ENCODE data around the gene CCL20.

The CCL20 gene

GRCh38 chr2:227780981-227781615, 32.5 kb upstream of the CCL20 start:
- no peaks in the 10 kb centered on the region for H3K27me3 ChIP-seq (ENCODE audit: insufficient read depth, low read length)

GRCh38 chr2:227781841-227782240, 31.8 kb upstream of the CCL20 start:
- peaks cover 0 to 5% of the 10 kb centered on the region in 2 experiments for H3K4me1 ChIP-seq (ENCODE audit: control insufficient read depth in 1 of 2, insufficient read depth in 2 of 2, low read length in 2 of 2)
- no peak overlapping the region for H3K27ac ChIP-seq (ENCODE audit: low read depth, low read length)
- H4K12ac ChIP-seq (ENCODE audit: low read depth, low read length): no peak overlapping the region
- H4K91ac ChIP-seq (ENCODE audit: low read depth, low read length): no peak overlapping the region
- H2AK5ac ChIP-seq (ENCODE audit: low read length): no peak overlapping the region
- H3K9ac ChIP-seq (ENCODE audit: low read length): no peak overlapping the region
- H3K4me3 ChIP-seq (ENCODE audit: low read depth, low read length): no peak overlapping the region
- no peak overlapping the region for H2BK12ac ChIP-seq (ENCODE audit: low read length)
- no peak overlapping the region for H3K23ac ChIP-seq (ENCODE audit: low read length)
- H3K9me3 ChIP-seq (ENCODE audit: insufficient read depth, low read depth, low read length): no peaks in the 10 kb centered on the region
- H3K27me3 ChIP-seq (ENCODE audit: insufficient read depth, low read length): no peaks in the 10 kb centered on the region
- H2AFZ ChIP-seq (ENCODE audit: insufficient read depth, low read length, poor library complexity): no peak overlapping the region
- no peak overlapping the region for H2BK5ac ChIP-seq (ENCODE audit: low read depth, low read length, poor library complexity)
- H3K4me2 ChIP-seq (ENCODE audit: low read length): no peak overlapping the region
- H3K4ac ChIP-seq (ENCODE audit: low read depth, low read length): no peak overlapping the region
- no peaks in the 10 kb centered on the region for H3K36me3 ChIP-seq (ENCODE audit: control insufficient read depth in 1 of 2, insufficient read depth in 2 of 2, low read length in 2 of 2)
- no peak overlapping the region for H4K8ac ChIP-seq (ENCODE audit: low read depth, low read length)
- no peak overlapping the region for H3K18ac ChIP-seq (ENCODE audit: low read length)
- DNase-seq: no peak
- H3K79me1 ChIP-seq (ENCODE audit: low read length): peaks cover 2% of the 10 kb centered on the region
- WGBS (ENCODE audit: extremely low coverage, insufficient coverage, insufficient read length): no CpG with 5 or more reads among the region's 8 CpGs
- no peaks in the 10 kb centered on the region for H3K79me2 ChIP-seq (ENCODE audit: control insufficient read depth, insufficient read depth, low read length, poor library complexity)
- H3K14ac ChIP-seq (ENCODE audit: low read length): no peak overlapping the region
- H2BK120ac ChIP-seq (ENCODE audit: insufficient read depth, low read length, poor library complexity): no peak overlapping the region

More at GRCh38 chr2:227780981-227781615, 32.5 kb upstream of the CCL20 start:
- H3K14ac ChIP-seq (ENCODE audit: low read length): no peak overlapping the region
- H3K9ac ChIP-seq (ENCODE audit: low read length): no peak overlapping the region
- no peaks in the 10 kb centered on the region for H3K9me3 ChIP-seq (ENCODE audit: insufficient read depth, low read depth, low read length)
- peak in 1 of 2 donors; percentile 26 for DNase-seq
- H3K79me2 ChIP-seq (ENCODE audit: control insufficient read depth, insufficient read depth, low read length, poor library complexity): no peaks in the 10 kb centered on the region
- no CpG with 5 or more reads among the region's 14 CpGs for WGBS (ENCODE audit: extremely low coverage, insufficient coverage, insufficient read length)
- H3K36me3 ChIP-seq (ENCODE audit: control insufficient read depth in 1 of 2, insufficient read depth in 2 of 2, low read length in 2 of 2): no peaks in the 10 kb centered on the region
- H3K27ac ChIP-seq (ENCODE audit: low read depth, low read length): no peak overlapping the region
- peaks cover 0 to 4% of the 10 kb centered on the region in 2 experiments for H3K4me1 ChIP-seq (ENCODE audit: control insufficient read depth in 1 of 2, insufficient read depth in 2 of 2, low read length in 2 of 2)
- H2AFZ ChIP-seq (ENCODE audit: insufficient read depth, low read length, poor library complexity): no peak overlapping the region
- H3K4me2 ChIP-seq (ENCODE audit: low read length): no peak overlapping the region
- no peak overlapping the region for H2AK5ac ChIP-seq (ENCODE audit: low read length)
- H4K91ac ChIP-seq (ENCODE audit: low read depth, low read length): no peak overlapping the region
- H3K79me1 ChIP-seq (ENCODE audit: low read length): peaks cover 2% of the 10 kb centered on the region
- H2BK12ac ChIP-seq (ENCODE audit: low read length): no peak overlapping the region
- no peak overlapping the region for H3K23ac ChIP-seq (ENCODE audit: low read length)
- H2BK5ac ChIP-seq (ENCODE audit: low read depth, low read length, poor library complexity): no peak overlapping the region
- no peak overlapping the region for H4K8ac ChIP-seq (ENCODE audit: low read depth, low read length)
- H3K18ac ChIP-seq (ENCODE audit: low read length): no peak overlapping the region
- no peak overlapping the region for H3K4ac ChIP-seq (ENCODE audit: low read depth, low read length)
- no peak overlapping the region for H3K4me3 ChIP-seq (ENCODE audit: low read depth, low read length)
- no peak overlapping the region for H2BK120ac ChIP-seq (ENCODE audit: insufficient read depth, low read length, poor library complexity)
- no peak overlapping the region for H4K12ac ChIP-seq (ENCODE audit: low read depth, low read length)

GRCh38 chr2:227782804-227783203, 30.8 kb upstream of the CCL20 start:
- no peak for DNase-seq
- no peak overlapping the region for H3K9ac ChIP-seq (ENCODE audit: low read length)
- no peak overlapping the region for H2AFZ ChIP-seq (ENCODE audit: insufficient read depth, low read length, poor library complexity)
- H3K79me1 ChIP-seq (ENCODE audit: low read length): peaks cover 2% of the 10 kb centered on the region
- H3K18ac ChIP-seq (ENCODE audit: low read length): no peak overlapping the region
- H3K27me3 ChIP-seq (ENCODE audit: insufficient read depth, low read length): no peaks in the 10 kb centered on the region
- no CpG with 5 or more reads among the region's 5 CpGs for WGBS (ENCODE audit: extremely low coverage, insufficient coverage, insufficient read length)
- no peak overlapping the region for H2BK5ac ChIP-seq (ENCODE audit: low read depth, low read length, poor library complexity)
- H3K4me3 ChIP-seq (ENCODE audit: low read depth, low read length): no peak overlapping the region
- no peak overlapping the region for H4K91ac ChIP-seq (ENCODE audit: low read depth, low read length)
- H3K9me3 ChIP-seq (ENCODE audit: insufficient read depth, low read depth, low read length): no peaks in the 10 kb centered on the region
- H3K27ac ChIP-seq (ENCODE audit: low read depth, low read length): no peak overlapping the region
- H2BK120ac ChIP-seq (ENCODE audit: insufficient read depth, low read length, poor library complexity): no peak overlapping the region
- H4K8ac ChIP-seq (ENCODE audit: low read depth, low read length): no peak overlapping the region
- no peaks in the 10 kb centered on the region for H3K79me2 ChIP-seq (ENCODE audit: control insufficient read depth, insufficient read depth, low read length, poor library complexity)
- H3K23ac ChIP-seq (ENCODE audit: low read length): no peak overlapping the region
- no peak overlapping the region for H2BK12ac ChIP-seq (ENCODE audit: low read length)
- no peak overlapping the region for H3K4ac ChIP-seq (ENCODE audit: low read depth, low read length)
- H3K4me1 ChIP-seq (ENCODE audit: control insufficient read depth in 1 of 2, insufficient read depth in 2 of 2, low read length in 2 of 2): peaks cover 0 to 5% of the 10 kb centered on the region in 2 experiments
- no peak overlapping the region for H2AK5ac ChIP-seq (ENCODE audit: low read length)
- H3K4me2 ChIP-seq (ENCODE audit: low read length): no peak overlapping the region
- no peaks in the 10 kb centered on the region for H3K36me3 ChIP-seq (ENCODE audit: control insufficient read depth in 1 of 2, insufficient read depth in 2 of 2, low read length in 2 of 2)
- H3K14ac ChIP-seq (ENCODE audit: low read length): no peak overlapping the region
- H4K12ac ChIP-seq (ENCODE audit: low read depth, low read length): no peak overlapping the region

GRCh38 chr2:227783404-227784138, 30.1 kb upstream of the CCL20 start:
- H3K4ac ChIP-seq (ENCODE audit: low read depth, low read length): no peak overlapping the region
- H2BK12ac ChIP-seq (ENCODE audit: low read length): no peak overlapping the region
- H2AFZ ChIP-seq (ENCODE audit: insufficient read depth, low read length, poor library complexity): no peak overlapping the region
- H3K27me3 ChIP-seq (ENCODE audit: insufficient read depth, low read length): no peaks in the 10 kb centered on the region
- DNase-seq: no peak
- no peak overlapping the region for H4K12ac ChIP-seq (ENCODE audit: low read depth, low read length)
- H3K4me1 ChIP-seq (ENCODE audit: control insufficient read depth in 1 of 2, insufficient read depth in 2 of 2, low read length in 2 of 2): peaks cover 0 to 5% of the 10 kb centered on the region in 2 experiments
- H4K91ac ChIP-seq (ENCODE audit: low read depth, low read length): no peak overlapping the region
- H3K23ac ChIP-seq (ENCODE audit: low read length): no peak overlapping the region
- no peak overlapping the region for H3K27ac ChIP-seq (ENCODE audit: low read depth, low read length)
- H3K18ac ChIP-seq (ENCODE audit: low read length): no peak overlapping the region
- no peak overlapping the region for H4K8ac ChIP-seq (ENCODE audit: low read depth, low read length)
- no peak overlapping the region for H3K4me2 ChIP-seq (ENCODE audit: low read length)
- no peak overlapping the region for H2BK5ac ChIP-seq (ENCODE audit: low read depth, low read length, poor library complexity)
- no CpG with 5 or more reads among the region's 12 CpGs for WGBS (ENCODE audit: extremely low coverage, insufficient coverage, insufficient read length)
- no peak overlapping the region for H3K4me3 ChIP-seq (ENCODE audit: low read depth, low read length)
- H3K14ac ChIP-seq (ENCODE audit: low read length): no peak overlapping the region
- no peak overlapping the region for H2AK5ac ChIP-seq (ENCODE audit: low read length)
- H3K79me1 ChIP-seq (ENCODE audit: low read length): peaks cover 2% of the 10 kb centered on the region
- no peak overlapping the region for H2BK120ac ChIP-seq (ENCODE audit: insufficient read depth, low read length, poor library complexity)
- H3K9ac ChIP-seq (ENCODE audit: low read length): no peak overlapping the region
- H3K9me3 ChIP-seq (ENCODE audit: insufficient read depth, low read depth, low read length): no peaks in the 10 kb centered on the region
- no peaks in the 10 kb centered on the region for H3K79me2 ChIP-seq (ENCODE audit: control insufficient read depth, insufficient read depth, low read length, poor library complexity)
- H3K36me3 ChIP-seq (ENCODE audit: control insufficient read depth in 1 of 2, insufficient read depth in 2 of 2, low read length in 2 of 2): no peaks in the 10 kb centered on the region

Measured in trophoblast cell (in vitro differentiated cells and primary cell).